GM19328 (cell line): Measurements from ENCODE around the gene UST.
A peak's percentile ranks its signal among the peaks of the same experiment; 100 is the strongest.
"Not testable (repeated sequence)": the region's sequence is repeated elsewhere in the genome, so short reads cannot be mapped to it uniquely, and the experiment has no call there.

Source experiments
- ATAC-seq: cut with Tn5 transposase; IDR thresholded peaks from one replicate; pipeline ENCODE4 v1.9.1; 2021; ENCODE audit warnings: mild to moderate bottlenecking, moderate library complexity; ENCODE audit not compliant: unreplicated experiment

The UST gene

GRCh38 chr6:148764259-148765020 lies 17.6 kb downstream of the UST start:
- not testable (repeated sequence) for ATAC-seq

- ATAC-seq = no peak
Measured at GRCh38 chr6:148765898-148766808, 19.3 kb downstream of the UST start.

GRCh38 chr6:148768646-148769270 lies 21.9 kb downstream of the UST start:
- ATAC-seq = no peak

- ATAC-seq = no peak
Measured at GRCh38 chr6:148769304-148769968, 22.6 kb downstream of the UST start.

GRCh38 chr6:148770408-148771211 lies 23.8 kb downstream of the UST start:
- no peak for ATAC-seq

- ATAC-seq = no peak
Measured at GRCh38 chr6:148771212-148771601, 24.4 kb downstream of the UST start.

- ATAC-seq = no peak
Measured at GRCh38 chr6:148771896-148772554, 25.2 kb downstream of the UST start.

- no peak for ATAC-seq
Measured at GRCh38 chr6:148775161-148775560, 28.3 kb downstream of the UST start.

- ATAC-seq = no peak
Measured at GRCh38 chr6:148776321-148777308, 29.8 kb downstream of the UST start.

- ATAC-seq = no peak
Measured at GRCh38 chr6:148779142-148779562, 32.3 kb downstream of the UST start.

GRCh38 chr6:148780423-148780822 lies 33.6 kb downstream of the UST start:
- not testable (repeated sequence) for ATAC-seq

GRCh38 chr6:148780918-148781436 lies 34.1 kb downstream of the UST start:
- ATAC-seq = peak; percentile 85

- ATAC-seq = no peak
Measured at GRCh38 chr6:148789948-148790347, 43.1 kb downstream of the UST start.

GRCh38 chr6:148790404-148790803 lies 43.6 kb downstream of the UST start:
- ATAC-seq = no peak

- ATAC-seq = no peak
Measured at GRCh38 chr6:148790817-148791216, 44.0 kb downstream of the UST start.

- no peak for ATAC-seq
Measured at GRCh38 chr6:148791372-148791771, 44.5 kb downstream of the UST start.

- no peak for ATAC-seq
Measured at GRCh38 chr6:148793721-148794120, 46.9 kb downstream of the UST start.

- no peak for ATAC-seq
Measured at GRCh38 chr6:148794797-148795196, 48.0 kb downstream of the UST start.
